HCEC 1CT (cell line): ENCODE results near the gene ARHGAP42.

ENCODE experiments used
- DNase-seq: peaks from one replicate; pipeline ENCODE4 v3.0.0-alpha.2; 2017

ARHGAP42 gene

DNA sequence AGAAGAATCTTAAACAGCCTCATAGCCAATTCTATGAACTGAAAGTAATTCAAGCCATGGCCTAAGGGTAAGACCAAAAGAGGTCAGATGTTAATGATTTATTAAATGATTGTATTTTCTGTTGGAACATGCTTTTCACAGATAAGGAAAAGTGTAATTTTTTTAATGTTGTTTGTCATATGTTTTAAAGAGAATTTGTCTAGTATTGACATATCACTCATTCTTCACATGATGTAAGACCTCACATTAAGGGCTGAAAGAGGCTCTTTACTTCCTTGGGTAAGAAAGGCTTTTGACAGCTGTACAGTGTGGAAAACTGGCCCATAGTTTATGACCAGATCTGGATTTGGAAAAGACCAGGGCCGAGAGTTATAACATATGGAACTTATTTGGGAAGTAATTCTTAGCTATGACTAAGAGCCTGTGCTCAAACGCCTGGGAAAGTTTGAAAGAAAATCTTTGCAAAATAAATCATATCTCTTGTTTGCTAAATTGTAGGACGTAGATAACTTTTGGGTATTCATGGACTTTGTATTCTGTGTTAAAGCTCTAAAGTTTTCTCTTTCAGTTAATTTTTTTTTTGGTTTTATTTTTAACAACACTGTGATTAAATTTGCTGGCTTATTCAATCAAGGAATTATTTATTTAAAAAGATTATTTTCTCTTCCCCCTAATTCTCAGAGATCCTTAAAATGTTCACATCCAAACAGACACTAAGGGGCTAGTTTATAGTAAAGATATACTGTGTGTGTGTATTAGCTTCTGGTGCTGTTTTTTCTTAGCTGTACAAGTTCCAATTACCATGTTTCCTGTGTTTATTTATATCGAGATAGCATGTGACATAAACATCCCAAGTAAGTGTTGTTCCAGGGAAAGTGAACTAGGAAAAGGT, 162.2 kb downstream of the ARHGAP42 start:
- peak; percentile 95 for DNase-seq

DNA sequence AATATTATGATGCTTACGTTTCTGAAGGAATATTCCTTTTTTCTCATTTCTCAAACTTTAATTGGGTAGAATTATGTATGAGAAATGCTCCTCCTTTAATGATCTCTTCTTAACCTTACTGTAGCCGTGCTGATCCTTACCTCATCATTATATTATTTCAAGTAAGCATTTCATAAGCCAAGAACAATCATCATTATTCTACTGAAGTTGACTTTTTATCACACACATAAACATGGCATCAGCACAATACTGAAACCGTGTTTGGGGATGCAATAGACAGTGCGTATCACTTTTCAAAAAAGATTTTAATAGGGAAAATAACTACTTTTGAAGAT, 162.8 kb downstream of the ARHGAP42 start:
- peak; percentile 15 for DNase-seq

GRCh38 chr11:100851147-100851546, 164.1 kb downstream of the ARHGAP42 start:
- DNase-seq, result peak; percentile 86

DNA sequence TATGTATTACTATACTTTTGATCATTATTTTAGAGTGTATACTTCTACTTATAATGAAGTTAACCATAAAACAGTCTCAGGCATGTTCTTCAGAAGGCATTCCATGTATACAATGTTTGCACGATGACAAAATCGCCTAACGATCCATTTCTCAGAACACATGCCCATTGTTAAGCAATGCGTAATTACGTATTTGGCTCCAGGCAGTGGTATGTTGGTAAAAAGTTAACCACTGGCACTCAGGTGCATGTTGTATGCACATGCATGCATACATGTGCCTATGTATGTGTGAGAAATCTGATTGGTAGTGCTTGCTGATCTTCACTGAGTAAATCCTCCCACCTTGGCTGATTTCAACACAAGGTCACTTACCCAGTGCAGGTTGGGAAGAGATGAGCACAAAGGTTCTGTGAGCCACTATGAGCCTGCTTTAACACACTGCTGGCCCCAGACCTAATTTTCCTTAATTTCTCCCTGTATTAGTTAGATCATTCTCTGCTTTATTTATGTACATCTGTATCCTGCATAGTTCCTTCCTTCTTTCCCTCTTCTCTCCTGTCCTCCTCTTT, 164.6 kb downstream of the ARHGAP42 start:
- no peak for DNase-seq

- DNase-seq, result peak; percentile 62
Measured at GRCh38 chr11:100855466-100856067, 168.5 kb downstream of the ARHGAP42 start.

- no peak for DNase-seq
Measured at GRCh38 chr11:100857236-100858005, 170.3 kb downstream of the ARHGAP42 start.

DNA sequence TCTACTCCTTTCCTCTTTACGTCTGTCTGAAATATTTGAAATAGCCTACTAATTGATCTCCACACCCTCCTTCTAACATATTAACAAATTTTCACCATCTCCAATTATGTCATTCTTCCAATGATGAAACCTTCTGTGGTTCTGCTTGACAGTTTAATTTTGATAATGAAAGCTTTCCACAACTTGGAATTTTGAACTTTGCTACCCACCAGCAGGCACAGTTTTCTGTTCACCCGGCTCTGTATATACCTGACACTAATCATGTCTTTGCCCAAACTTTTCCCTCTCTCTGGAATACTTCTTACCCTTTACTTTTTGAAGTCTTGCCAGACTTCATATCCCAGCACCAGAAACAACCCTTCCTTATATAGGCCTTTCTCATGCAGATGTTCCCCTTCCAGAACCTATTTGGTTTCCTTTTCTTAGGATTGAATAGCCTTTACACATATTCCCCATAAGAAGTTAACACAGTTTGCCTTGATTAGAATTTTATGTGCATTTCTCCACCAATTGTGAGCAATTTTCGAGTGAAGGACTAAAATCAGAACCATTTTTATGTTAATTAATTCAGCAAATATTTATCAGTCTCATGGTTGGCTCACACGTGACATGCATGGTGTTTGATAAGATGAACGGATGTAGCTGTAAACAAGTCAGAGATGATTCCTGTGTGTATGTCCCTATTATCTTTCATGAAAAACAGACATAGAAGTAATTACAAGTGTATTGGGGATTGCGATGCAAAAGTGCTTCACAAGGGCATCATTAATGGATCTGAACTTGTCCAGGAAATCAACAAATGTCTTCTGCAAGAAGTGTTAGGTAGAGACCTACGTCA, 173.4 kb downstream of the ARHGAP42 start:
- DNase-seq, result no peak

DNA sequence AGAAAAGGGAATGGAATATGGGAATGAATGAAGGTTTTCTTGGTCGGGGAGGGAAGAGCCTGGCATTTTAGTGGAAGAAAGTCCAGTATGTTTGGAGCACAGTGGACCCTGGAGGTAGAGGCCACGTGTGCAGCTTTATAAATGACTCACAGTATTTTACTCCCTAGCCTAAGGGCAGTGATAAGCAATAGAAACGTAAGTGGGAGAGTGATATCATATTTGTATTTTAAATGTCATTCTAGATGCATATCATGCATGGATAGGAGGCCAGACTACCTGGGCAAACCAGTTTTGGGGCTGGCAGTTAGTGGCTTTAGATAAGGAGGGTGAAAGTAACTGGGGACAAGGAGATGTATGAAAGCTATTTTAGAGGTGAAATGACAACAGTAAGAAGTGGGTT, 174.1 kb downstream of the ARHGAP42 start:
- no peak for DNase-seq

GRCh38 chr11:100863080-100863581, 176.0 kb downstream of the ARHGAP42 start:
- peak; percentile 77 for DNase-seq

DNA sequence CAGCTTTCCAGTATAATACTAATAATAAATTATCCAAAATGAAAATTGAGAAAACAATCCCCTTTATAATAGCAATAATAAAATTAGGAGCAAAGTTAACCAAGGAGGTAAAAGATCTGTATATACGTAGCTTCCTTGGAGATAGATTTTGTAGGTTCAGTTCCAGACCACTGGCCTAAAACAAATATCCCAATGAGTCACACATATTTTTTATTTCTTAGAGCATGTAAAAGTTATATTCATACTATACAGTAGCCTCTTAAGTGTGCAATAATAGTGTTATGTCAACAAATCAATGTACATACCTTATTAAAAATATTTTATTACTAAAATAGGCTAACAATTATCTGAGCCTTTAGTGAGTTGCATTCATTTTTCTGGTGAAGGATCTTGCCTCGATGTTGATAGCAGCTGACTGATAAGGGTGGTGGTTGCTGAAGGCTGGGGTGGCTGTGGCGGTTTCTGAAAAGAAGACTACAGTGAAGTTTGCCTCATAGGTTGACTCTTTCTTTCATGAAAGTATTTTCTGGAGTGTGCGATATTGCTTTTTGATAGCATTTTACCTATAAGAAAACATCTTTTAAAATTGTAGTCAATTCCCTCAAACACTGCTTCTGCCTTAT, 178.5 kb downstream of the ARHGAP42 start:
- DNase-seq, result no peak

GRCh38 chr11:100866453-100866852, 179.4 kb downstream of the ARHGAP42 start:
- no peak for DNase-seq

DNA sequence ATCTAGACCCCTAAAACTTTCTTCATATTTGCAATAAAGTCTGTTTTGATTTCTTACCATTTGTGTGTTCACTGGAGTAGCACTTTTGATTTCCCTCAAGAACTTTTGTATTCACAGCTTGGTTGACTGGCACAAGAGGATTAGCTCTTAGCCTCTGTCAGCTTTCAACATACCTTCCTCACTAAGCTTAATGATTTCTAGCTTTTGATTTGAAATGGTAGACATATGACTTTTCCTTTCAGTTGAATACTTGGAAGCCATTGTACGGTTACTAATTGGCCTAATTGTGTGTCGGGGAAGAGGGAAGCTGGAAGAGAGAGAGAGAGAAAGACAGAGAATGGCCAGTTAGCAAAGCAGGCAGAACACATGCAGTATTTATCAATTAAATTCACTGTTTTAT, 180.5 kb downstream of the ARHGAP42 start:
- no peak for DNase-seq

DNA sequence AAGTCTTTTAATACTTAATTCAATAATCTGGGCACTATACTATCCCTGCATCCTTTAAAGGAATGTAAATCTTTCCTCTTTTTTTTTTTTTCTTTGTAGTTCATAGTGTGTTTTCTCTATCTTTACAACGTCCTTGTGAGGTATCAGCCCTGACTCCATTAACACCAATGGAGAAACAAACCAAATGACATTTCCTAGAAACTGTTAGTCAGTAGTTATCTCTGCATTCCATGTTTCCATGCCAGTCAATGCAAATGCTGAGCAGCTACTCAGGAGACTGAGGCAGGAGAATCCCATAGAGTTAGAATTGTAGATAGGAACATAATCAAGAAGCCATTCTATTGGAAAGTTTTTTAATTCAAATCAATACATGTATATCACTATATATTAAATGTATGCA, 182.2 kb downstream of the ARHGAP42 start:
- no peak for DNase-seq

DNA sequence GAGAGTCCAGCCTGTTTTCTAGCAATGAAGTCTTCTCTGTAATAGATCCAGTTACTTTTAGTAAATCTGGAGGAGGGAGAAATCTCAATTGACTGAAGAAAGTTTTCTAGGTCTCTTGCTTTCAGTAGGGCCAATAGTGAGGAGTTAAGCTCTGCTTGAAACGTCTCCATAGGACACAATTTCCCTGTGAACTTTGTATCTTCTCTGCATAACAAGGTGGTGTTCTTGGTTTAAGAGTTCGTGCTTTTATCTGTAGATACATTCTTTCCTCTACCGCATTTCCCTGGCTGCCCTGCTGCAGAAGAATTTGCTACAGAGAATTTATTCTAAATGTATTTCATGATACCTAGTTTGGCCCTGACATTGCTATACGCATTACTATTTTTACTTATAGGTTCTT, 183.1 kb downstream of the ARHGAP42 start:
- DNase-seq, result no peak

DNA sequence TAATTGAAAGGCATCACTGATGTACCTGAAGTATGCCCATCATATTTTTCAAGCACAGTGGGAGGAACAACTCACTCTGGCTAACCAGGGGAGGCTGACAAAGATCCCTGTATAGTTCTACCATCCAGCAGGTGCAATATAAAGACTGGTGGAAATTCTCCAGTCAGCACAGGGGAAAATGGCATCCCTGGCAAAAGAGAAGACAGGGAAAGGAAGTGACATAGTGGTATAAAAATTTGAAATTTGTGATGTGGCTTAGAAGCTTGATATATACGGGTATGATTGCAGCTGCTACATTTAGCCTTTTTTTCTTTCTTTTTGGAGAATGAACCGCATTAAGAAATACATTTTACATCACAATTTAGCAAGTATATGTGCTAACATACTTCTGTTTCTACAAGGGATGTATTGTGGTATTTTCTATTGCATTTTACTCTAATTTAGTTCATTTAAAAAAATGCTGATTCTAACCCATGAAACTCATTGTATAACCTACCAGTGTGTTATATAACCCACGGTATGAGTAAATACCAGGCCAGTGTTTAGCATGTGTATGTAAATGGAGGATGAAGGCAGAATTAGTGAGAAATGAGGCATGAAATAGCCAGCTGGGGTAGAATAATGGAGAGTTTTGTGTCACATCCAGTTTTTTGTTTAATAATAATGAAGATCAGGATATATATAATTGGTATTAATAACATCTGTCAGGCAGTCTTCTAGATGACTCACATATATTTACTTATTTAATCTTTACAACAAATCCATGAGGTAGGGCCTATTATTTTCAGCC, 186.1 kb downstream of the ARHGAP42 start:
- DNase-seq, result peak; percentile 35

DNA sequence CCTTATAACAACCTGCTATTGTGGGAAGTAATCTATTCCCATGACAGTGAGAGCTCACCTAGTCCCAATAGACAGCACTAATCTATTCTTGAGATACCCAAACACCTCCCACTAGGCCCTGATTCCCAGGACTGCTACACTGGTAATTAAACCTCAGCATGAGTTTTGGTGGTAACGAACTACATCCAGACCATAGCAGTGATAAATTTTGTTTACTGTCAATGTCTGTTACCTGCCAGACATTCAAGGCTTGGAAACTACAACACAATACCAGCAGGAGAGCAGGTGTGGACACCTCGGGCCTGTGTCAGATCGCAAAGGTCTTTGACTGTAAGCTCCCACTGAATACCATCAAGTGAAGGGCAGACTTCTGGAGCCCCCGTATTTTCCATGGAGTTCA, 187.1 kb downstream of the ARHGAP42 start:
- no peak for DNase-seq

DNA sequence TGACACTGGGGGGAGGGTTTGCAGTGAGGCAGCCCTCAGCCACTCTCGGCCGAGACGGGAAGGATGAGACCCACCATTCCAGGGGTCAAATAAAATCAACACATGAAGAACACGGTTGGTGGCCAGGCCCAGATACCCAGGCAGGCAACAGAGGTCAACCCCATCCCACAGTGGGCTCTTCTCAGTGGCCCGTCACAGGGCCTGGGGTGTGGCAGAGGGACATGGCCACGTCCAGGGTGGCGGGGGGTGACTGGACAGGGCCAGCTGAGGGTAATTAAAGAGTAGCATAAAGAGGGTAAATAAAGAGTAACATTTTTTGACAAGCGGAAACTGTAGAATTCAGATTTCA, 188.4 kb downstream of the ARHGAP42 start:
- DNase-seq, result no peak

DNA sequence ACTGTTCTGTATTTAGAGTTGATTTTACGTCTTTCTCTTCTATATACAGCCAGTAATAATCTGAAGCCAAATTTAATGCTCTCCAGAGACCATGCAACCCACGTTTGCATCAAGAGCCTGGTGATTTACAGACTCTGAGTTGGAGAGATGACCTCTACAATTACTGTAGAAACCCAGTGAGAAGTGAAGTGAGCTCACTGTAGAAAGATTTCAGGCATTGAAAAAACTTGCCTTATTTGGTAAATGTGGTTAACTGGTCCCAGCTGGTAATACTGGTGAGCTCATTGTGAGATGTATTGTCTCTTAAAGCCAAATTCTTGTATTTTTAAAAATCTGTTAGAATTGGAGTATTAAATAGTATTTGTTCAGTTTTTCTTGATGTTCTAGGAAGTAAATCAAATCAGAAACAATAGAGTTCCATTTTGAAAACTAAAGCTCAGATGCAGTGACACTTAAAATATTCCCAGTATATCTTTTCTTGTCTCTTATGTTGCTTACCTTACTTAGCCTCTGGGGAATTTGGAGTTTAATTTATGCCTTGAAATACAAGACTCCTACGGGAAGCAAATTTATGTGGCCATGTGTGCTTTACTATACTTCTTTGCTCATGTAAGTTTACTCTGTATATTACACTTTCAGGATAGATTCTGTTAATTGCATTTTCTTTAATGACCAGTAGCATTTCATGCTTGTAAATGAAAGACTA, 189.9 kb downstream of the ARHGAP42 start:
- DNase-seq, result peak; percentile 97

DNA sequence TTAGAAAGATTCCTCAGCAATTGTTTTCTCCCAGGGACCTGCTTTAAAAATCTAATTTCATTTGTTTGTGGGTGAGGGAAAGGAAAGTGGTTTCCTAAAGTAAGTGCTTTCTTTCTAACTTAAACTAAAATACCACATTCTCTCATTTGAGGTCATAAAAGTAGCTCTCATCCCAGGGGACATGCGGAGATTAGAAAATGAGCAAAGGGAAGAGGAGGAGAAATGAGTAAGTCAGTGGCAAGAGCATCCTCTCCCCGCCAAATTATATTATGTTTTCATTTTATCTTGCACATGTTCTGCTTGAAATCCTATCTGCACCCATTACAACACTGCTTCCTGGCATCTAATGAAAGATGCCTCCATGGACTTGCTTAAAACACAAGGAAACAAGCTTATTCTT, 191.4 kb downstream of the ARHGAP42 start:
- no peak for DNase-seq

DNA sequence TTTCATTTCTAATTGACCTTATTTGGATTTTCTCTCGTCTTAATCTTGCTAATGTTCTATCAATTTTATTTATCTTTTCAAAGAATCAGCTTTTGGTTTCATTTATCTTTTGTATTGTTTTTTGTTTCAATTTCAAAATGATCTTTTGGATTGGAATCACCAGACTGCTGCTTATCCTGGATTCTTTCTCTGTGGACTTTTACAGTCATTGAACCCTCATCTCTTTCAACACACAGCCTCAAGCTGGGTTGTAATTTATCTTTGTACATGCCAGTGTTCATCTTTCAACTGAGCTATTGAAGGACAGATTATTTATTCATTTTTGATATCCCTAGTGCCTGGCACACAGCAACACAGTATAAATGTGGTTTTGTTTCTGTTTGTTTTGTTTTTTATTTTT, 195.9 kb downstream of the ARHGAP42 start:
- no peak for DNase-seq
